IgD-negative memory B cell (primary cell): ENCODE data around the gene ANKS6. TPM values are rescaled to one million over a fixed set of nuclear protein-coding genes. Genes with fewer than 3 reads are reported as not detected.

Experiments
- H3K27ac Mint-ChIP-seq, 3 donors: one replicate each; pipeline ENCODE4 v1.8.0; 2020 to 2022; ENCODE audit warnings: mild to moderate bottlenecking in 3 of 3, mixed read lengths in 3 of 3, moderate library complexity in 1 of 3
- H3K27me3 Mint-ChIP-seq: one replicate; pipeline ENCODE4 v1.8.0; 2021; ENCODE audit warnings: mixed read lengths
- H3K36me3 Mint-ChIP-seq: one replicate; pipeline ENCODE4 v1.8.0; 2020; ENCODE audit warnings: mild to moderate bottlenecking, mixed read lengths
- H3K4me1 Mint-ChIP-seq, 3 donors: one replicate each; pipeline ENCODE4 v1.8.0; 2020 to 2022; ENCODE audit warnings: mixed read lengths in 3 of 3, mild to moderate bottlenecking in 1 of 3
- H3K4me3 Mint-ChIP-seq, 4 donors: one replicate each; pipeline ENCODE4 v1.8.0; 2020 to 2022; ENCODE audit warnings: mild to moderate bottlenecking in 4 of 4, mixed read lengths in 4 of 4, moderate library complexity in 3 of 4
- H3K9me3 Mint-ChIP-seq, 3 donors: one replicate each; pipeline ENCODE4 v1.8.0; 2020 to 2021; ENCODE audit warnings: mixed read lengths in 3 of 3, mild to moderate bottlenecking in 1 of 3
- polyA plus RNA-seq: library from polyadenylated mRNA; unstranded; fragments of 300-500 nt; fragmentation: Illumina TruSeq; gene quantifications from one replicate; pipeline ENCODE4 v1.2.3, GENCODE V29; 2021

ANKS6 gene
- polyA plus RNA-seq, 1 donor from 2014 or later = 2.5 TPM

GRCh38 chr9:98707166-98708102 is 88.9 kb downstream of the ANKS6 start:
- Mint-ChIP-seq H3K4me3 (peak overlapping the region in 2 of 4 donors; percentile 4 to 77), H3K4me1 (peaks cover 7 to 9% (median 7%) of the 10 kb centered on the region in 3 donors), H3K27ac (no peak overlapping the region), H3K9me3 (no peaks in the 10 kb centered on the region), H3K36me3 (no peaks in the 10 kb centered on the region), H3K27me3 (peaks cover 53% of the 10 kb centered on the region)

DNA sequence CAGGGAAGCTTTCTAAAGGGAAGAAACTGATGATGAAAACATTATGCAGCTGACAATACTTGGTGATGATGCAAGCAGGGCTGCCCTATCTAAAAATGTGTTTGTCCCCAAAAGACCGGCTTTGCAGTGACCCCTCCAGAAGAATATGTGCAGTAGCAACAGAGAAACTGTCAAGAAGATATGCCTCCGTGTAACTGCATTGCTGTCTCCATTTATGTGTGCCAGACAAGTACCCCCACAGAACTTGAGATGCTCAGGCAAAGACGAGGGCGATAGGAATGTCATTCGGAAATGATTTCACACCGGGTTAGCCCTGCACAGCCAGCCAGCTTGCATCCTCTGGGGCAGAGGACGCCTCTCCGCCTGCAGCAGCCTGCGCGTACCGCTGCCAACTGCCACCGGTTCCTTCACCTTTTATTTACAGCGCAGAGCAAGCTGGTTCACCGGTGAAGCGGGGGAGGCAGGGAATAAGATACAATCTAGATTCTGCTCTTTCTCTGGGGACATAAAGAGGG is 89.6 kb downstream of the ANKS6 start:
- no peaks in the 10 kb centered on the region for H3K36me3 Mint-ChIP-seq
- peaks cover 7 to 9% (median 7%) of the 10 kb centered on the region in 3 donors for H3K4me1 Mint-ChIP-seq
- peaks cover 51% of the 10 kb centered on the region for H3K27me3 Mint-ChIP-seq

GRCh38 chr9:98702835-98703380 is 93.4 kb downstream of the ANKS6 start:
- Mint-ChIP-seq H3K4me3 (no peak overlapping the region), H3K9me3 (peaks cover 0 to 7% (median 3%) of the 10 kb centered on the region in 3 donors), H3K27me3 (peaks cover 39% of the 10 kb centered on the region), H3K36me3 (no peaks in the 10 kb centered on the region), H3K4me1 (peaks cover 6 to 7% (median 7%) of the 10 kb centered on the region in 3 donors), H3K27ac (no peak overlapping the region)

More for the DNA sequence above, 89.6 kb downstream of the ANKS6 start:
- Mint-ChIP-seq H3K9me3 (no peaks in the 10 kb centered on the region), H3K27ac (no peak overlapping the region), H3K4me3 (peak overlapping the region in 2 of 4 donors; percentile 4 to 77)

DNA sequence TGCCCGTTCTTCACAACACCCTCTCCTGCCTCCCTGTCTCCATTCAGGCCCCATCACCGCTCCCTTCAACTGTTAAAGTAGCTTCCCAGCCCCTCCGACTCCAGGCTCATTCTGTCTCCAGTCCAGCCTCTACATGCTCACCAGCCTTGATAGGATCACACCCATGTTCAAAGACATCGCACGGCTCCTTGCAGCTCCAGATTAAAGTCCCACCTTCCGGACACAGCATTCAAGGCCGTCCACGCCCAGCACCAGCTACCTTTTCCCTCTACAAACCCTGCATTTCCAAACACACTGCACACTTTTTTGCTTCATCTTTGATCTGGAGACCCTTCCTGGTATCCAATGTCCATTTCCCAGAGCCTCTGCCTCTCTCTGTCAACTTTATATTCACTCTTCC is 94.0 kb downstream of the ANKS6 start:
- Mint-ChIP-seq H3K27me3 (peaks cover 41% of the 10 kb centered on the region), H3K9me3 (peaks cover 0 to 7% (median 3%) of the 10 kb centered on the region in 3 donors), H3K36me3 (no peaks in the 10 kb centered on the region), H3K4me3 (no peak overlapping the region), H3K4me1 (peaks cover 6 to 7% (median 7%) of the 10 kb centered on the region in 3 donors), H3K27ac (no peak overlapping the region)

DNA sequence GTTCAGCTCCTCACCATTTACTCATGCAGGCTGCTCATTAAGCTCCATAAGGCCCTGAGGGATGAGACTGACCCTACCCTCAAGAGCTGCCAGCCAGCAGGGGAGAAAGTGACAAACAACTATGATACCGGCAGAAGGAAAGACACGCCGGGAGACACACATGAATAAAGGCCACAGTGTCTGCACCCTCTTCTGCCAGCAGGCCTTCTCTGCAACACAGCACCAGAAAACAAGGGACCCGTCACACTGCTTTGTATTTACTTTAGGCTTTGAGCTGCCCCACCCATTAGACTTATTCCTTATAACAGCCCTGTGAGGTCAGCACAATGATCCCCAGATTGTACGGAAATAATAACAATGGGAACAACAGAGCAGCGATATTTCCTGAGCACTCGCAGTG is 94.8 kb downstream of the ANKS6 start:
- H3K36me3 Mint-ChIP-seq = no peaks in the 10 kb centered on the region
- no peak overlapping the region for H3K4me3 Mint-ChIP-seq
- H3K9me3 Mint-ChIP-seq = peaks cover 0 to 7% (median 3%) of the 10 kb centered on the region in 3 donors
- H3K27ac Mint-ChIP-seq = no peak overlapping the region
- H3K4me1 Mint-ChIP-seq = peaks cover 3 to 4% (median 4%) of the 10 kb centered on the region in 3 donors
- H3K27me3 Mint-ChIP-seq = peaks cover 34% of the 10 kb centered on the region

- Mint-ChIP-seq H3K9me3 (peaks cover 0 to 7% (median 3%) of the 10 kb centered on the region in 3 donors), H3K4me1 (no peaks in the 10 kb centered on the region), H3K27me3 (peaks cover 30% of the 10 kb centered on the region), H3K4me3 (no peak overlapping the region), H3K36me3 (no peaks in the 10 kb centered on the region), H3K27ac (no peak overlapping the region)
Measured at GRCh38 chr9:98700801-98701200, 95.6 kb downstream of the ANKS6 start.

DNA sequence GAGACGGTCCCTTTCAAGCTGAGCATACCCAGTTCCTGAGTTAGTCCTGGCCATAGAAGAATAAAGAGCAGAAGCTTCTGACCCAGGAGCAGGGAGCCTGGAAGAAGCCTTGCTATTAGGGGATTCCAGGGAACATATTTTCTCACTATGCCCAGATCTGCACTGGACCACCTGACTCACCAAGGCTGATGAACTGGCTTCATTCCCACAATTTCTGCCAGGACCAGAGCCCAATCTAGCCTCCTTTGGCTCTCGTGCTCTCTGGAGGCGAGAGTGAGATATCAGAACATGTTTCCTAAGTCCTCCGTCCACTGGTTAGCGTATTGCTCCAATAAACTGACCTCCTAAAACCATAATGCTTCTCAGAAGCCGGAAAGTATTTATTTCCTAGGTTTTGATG is 97.5 kb downstream of the ANKS6 start:
- no peaks in the 10 kb centered on the region for H3K4me1 Mint-ChIP-seq
- no peaks in the 10 kb centered on the region for H3K36me3 Mint-ChIP-seq
- H3K9me3 Mint-ChIP-seq = peaks cover 0 to 7% (median 3%) of the 10 kb centered on the region in 3 donors
- H3K27ac Mint-ChIP-seq = no peak overlapping the region
- peaks cover 16% of the 10 kb centered on the region for H3K27me3 Mint-ChIP-seq
- no peak overlapping the region for H3K4me3 Mint-ChIP-seq

DNA sequence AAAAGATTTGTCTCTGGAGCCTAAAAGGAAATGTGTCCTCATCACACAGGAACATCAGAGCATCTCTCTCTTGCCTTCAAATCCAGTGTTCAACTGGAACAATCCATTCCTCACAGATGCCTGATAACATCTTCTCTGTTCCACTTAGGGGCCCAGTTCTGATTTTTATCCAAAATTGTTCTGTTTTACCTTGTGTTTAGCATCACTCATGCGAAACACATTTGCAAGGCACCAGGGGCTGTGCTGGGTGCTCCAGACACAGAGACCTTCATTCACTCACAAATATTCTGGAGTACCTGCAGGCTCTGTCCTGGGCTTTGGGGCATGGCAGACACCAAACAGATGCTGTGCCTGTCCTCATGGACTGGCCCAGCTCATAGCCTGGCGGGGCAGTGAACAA is 101.4 kb downstream of the ANKS6 start:
- Mint-ChIP-seq H3K9me3 (no peaks in the 10 kb centered on the region), H3K36me3 (no peaks in the 10 kb centered on the region), H3K27me3 (peaks cover 11% of the 10 kb centered on the region), H3K27ac (no peak overlapping the region), H3K4me3 (no peak overlapping the region), H3K4me1 (no peaks in the 10 kb centered on the region)

- no peaks in the 10 kb centered on the region for H3K9me3 Mint-ChIP-seq
- no peaks in the 10 kb centered on the region for H3K4me1 Mint-ChIP-seq
- no peak overlapping the region for H3K4me3 Mint-ChIP-seq
- H3K27me3 Mint-ChIP-seq = peaks cover 2% of the 10 kb centered on the region
- H3K36me3 Mint-ChIP-seq = no peaks in the 10 kb centered on the region
- H3K27ac Mint-ChIP-seq = no peak overlapping the region
Measured at GRCh38 chr9:98692392-98692791, 104.0 kb downstream of the ANKS6 start.

- no peaks in the 10 kb centered on the region for H3K4me1 Mint-ChIP-seq
- no peaks in the 10 kb centered on the region for H3K36me3 Mint-ChIP-seq
- H3K4me3 Mint-ChIP-seq = peak overlapping the region in 1 of 4 donors; percentile 44
- no peaks in the 10 kb centered on the region for H3K9me3 Mint-ChIP-seq
- H3K27me3 Mint-ChIP-seq = peaks cover 2% of the 10 kb centered on the region
- no peak overlapping the region for H3K27ac Mint-ChIP-seq
Measured at GRCh38 chr9:98691890-98692289, 104.5 kb downstream of the ANKS6 start.

- Mint-ChIP-seq H3K4me1 (no peaks in the 10 kb centered on the region), H3K9me3 (no peaks in the 10 kb centered on the region), H3K27me3 (peaks cover 2% of the 10 kb centered on the region), H3K36me3 (no peaks in the 10 kb centered on the region), H3K4me3 (no peak overlapping the region), H3K27ac (no peak overlapping the region)
Measured at GRCh38 chr9:98690686-98691085, 105.7 kb downstream of the ANKS6 start.

DNA sequence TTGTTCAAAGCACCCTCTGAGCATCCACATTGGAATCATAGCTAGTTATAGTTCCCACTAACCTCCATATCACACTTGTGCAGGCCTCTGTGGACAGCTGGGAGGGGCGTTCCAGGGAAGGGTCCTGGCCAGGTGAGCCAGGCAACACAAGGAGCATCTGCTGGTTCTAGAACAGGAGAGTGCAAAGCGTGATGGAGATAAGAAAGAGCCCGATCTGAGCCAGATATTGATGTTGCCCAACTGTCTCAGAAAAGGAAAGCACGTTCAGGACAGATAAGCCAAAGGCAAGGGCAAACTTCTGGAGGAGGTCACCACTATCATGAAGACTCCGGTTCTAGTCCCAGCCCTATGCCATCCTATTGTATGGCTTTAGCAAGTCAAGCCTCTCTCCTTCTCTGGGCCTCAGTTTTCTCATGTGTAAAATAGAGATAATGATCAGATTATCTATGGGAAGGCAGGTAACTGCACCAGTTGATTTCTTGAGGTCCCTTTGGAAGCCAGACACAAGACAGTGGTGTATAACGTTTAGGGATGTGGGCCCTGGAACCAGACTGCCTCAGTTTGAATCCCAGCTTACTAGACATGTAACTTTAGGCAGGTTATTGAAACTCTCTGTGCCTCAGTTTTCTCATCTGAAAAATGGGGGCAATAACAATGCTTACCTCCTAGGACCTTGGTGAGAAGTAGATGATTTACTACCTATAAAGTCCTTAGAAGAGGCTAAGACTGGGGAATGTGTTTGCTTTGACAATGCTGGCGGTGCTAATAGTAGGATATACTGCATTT is 107.5 kb downstream of the ANKS6 start:
- H3K4me1 Mint-ChIP-seq = no peaks in the 10 kb centered on the region
- no peak overlapping the region for H3K27ac Mint-ChIP-seq
- H3K36me3 Mint-ChIP-seq = no peaks in the 10 kb centered on the region
- H3K9me3 Mint-ChIP-seq = no peaks in the 10 kb centered on the region
- peaks cover 2% of the 10 kb centered on the region for H3K27me3 Mint-ChIP-seq
- H3K4me3 Mint-ChIP-seq = no peak overlapping the region

DNA sequence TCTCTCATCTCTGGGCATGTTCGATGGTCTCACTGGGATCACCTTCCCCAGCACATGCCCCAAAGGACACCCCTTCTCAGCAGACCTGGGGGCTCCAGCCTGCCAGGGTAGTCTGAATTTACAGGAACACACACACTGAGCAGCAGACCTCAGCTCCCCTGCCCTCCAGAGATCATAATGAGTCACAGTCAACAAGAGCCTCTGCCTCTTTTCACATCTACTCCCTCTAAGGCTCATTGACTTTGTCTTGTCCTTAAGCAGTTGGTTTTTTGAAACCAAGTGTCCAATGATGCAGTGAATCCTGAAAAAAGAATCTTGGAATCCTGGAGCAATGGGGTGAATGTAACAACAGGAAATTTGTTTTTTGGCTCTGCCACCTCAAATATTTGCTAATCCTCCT is 108.4 kb downstream of the ANKS6 start:
- no peak overlapping the region for H3K27ac Mint-ChIP-seq

GRCh38 chr9:98686961-98687855 is 109.1 kb downstream of the ANKS6 start:
- Mint-ChIP-seq H3K4me3 (no peak overlapping the region), H3K36me3 (no peaks in the 10 kb centered on the region), H3K27me3 (peaks cover 2% of the 10 kb centered on the region), H3K4me1 (no peaks in the 10 kb centered on the region), H3K27ac (no peak overlapping the region), H3K9me3 (no peaks in the 10 kb centered on the region)

More for the DNA sequence above, 108.4 kb downstream of the ANKS6 start:
- Mint-ChIP-seq H3K27me3 (peaks cover 2% of the 10 kb centered on the region), H3K36me3 (no peaks in the 10 kb centered on the region), H3K9me3 (no peaks in the 10 kb centered on the region), H3K4me3 (no peak overlapping the region), H3K4me1 (no peaks in the 10 kb centered on the region)
